Body of pancreas (tissue), 4 donors: ENCODE results near the gene TFB1M. TPM values are rescaled to one million over a fixed set of nuclear protein-coding genes. Genes with fewer than 3 reads are reported as not detected.

Source experiments
- ATAC-seq: fragments of 150-250 bp; one replicate; pipeline ENCODE4 v1.9.1; 2016
- DNase-seq, 4 donors: peaks; one replicate each; pipeline ENCODE4 v3.0.0-alpha.2; 2019
- H3K27ac ChIP-seq, 4 donors: fragments of 200-600 bp; sonication (generic); 1 replicate in 3 of 4; 2 replicates in 1 of 4; pipeline versions ENCODE4 v1.5.1 to v1.6.1; 2016 to 2019; ENCODE audit warnings: mild to moderate bottlenecking in 1 of 4, mixed read lengths in 1 of 4, moderate library complexity in 1 of 4
- H3K27me3 ChIP-seq, 2 donors: fragments of 200-600 bp; sonication (generic); one replicate each; pipeline ENCODE4 v1.6.0; 2016; ENCODE audit warnings: mild to moderate bottlenecking in 1 of 2
- H3K36me3 ChIP-seq, 2 donors: fragments of 200-600 bp; sonication (generic); replicated peaks in 1 of 2; 2 replicates each; pipeline ENCODE4 v1.5.1; 2016; ENCODE audit warnings: low read depth in 2 of 2; ENCODE audit not compliant: insufficient read depth in 1 of 2
- H3K4me1 ChIP-seq: fragments of 200-600 bp; sonication (generic); one replicate; pipeline ENCODE4 v1.6.0; 2016
- H3K4me3 ChIP-seq, 2 donors: fragments of 200-600 bp; sonication (generic); 1 replicate in 1 of 2; 2 replicates in 1 of 2; pipeline ENCODE4 v1.5.1; 2016 to 2019
- H3K9me3 ChIP-seq, 3 donors: fragments of 200-600 bp; sonication (generic); 1 replicate in 2 of 3; 2 replicates in 1 of 3; pipeline ENCODE4 v1.5.1; 2016
- CTCF ChIP-seq, 7 experiments: fragments of 450-650 bp in 4 of 7; fragments of 200-600 bp in 3 of 7; sonication (generic) in 3 of 7; IDR thresholded peaks; one replicate each; pipeline ENCODE4 v1.5.1; 2016 to 2019; ENCODE audit warnings: antibody characterized with exemption in 7 of 7
- POLR2A ChIP-seq, 3 donors: fragments of 450-650 bp; IDR thresholded peaks; one replicate each; pipeline ENCODE4 v1.6.1; 2016; ENCODE audit warnings: antibody characterized with exemption in 3 of 3, mild to moderate bottlenecking in 2 of 3
- WGBS, 2 donors: methylation state at CpG; one replicate each; pipeline ENCODE4 v1.1.5; 2017; 5-methylcytosine and 5-hydroxymethylcytosine counted together
- intact Hi-C: fragments of 100-400 bp; cut with DNase I; formaldehyde crosslinking; loops from one replicate; pipeline ENCODE4 v1.15.1; 2023
- total RNA-seq, 2 donors: library from RNA; depleted of rRNA; stranded (reverse); fragments of >200 nt; gene quantifications; one replicate each; pipeline ENCODE4 v1.1.0, GENCODE V29; 2016

Gene TFB1M
- total RNA-seq, 2 donors from 2014 or later, result 8.8 to 9.9 TPM

DNA sequence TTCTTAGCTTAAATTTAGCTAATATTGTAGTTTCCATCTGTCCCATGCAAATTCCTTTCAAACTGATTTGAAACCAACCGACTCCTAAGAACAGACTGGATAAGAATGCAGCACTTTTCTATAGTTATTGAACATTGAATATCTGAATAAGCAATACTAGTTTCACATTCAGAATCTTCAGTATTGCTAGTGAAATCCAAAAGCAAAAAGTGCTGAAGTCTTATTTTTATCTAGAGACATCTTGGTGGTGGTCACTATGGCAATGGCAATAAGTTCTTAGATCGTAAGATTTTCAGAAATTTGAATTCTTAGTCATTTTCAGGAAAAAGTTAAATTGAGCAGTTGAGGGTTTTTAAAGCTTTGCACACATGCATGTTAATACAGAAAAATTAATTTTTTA lies 2.7 kb downstream of the TFB1M start:
- Histone ChIP-seq H3K4me3 (no peak overlapping the region), H3K36me3 (peaks cover under 1 to 3% of the 10 kb centered on the region in 2 donors), H3K27me3 (no peaks in the 10 kb centered on the region), H3K4me1 (peaks cover 15% of the 10 kb centered on the region), H3K27ac (no peak overlapping the region), H3K9me3 (no peaks in the 10 kb centered on the region)
- DNase-seq, result no peak
- TF ChIP-seq POLR2A (IDR thresholded peaks at IDR 0.05), result no peak
- TF ChIP-seq CTCF (IDR thresholded peaks at IDR 0.05), result no peak
- WGBS, 2 donors, result 78 to 79% methylated on average over 2 of the region's 2 CpGs
- ATAC-seq, result no peak
- intact Hi-C loops, result no loop called here

GRCh38 chr6:155311086-155311485 lies 3.2 kb downstream of the TFB1M start:
- 18 to 19% methylated on average over 6 of the region's 6 CpGs for WGBS, 2 donors
- DNase-seq, result no peak

DNA sequence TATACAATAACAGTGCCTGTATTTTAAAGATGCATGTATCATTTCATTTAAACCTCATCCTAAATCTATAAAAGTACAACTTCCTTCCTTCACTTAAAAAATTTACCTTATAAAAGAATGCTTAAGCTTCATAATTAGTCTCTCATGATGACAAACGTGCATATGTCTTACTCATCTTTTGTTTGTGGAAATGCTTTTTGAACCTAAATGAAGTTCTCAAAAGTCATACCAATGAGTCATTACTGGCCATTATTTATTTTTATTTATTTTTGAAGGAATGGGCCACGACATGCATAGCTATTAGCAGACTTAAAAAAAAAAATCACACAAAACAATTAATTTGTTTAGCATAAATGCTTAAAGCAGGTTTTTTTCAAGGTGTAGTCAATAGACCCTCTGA lies 3.7 kb downstream of the TFB1M start:
- peaks cover 3 to 4% of the 10 kb centered on the region in 2 donors for H3K36me3 ChIP-seq
- TF ChIP-seq POLR2A (IDR thresholded peaks at IDR 0.05), result no peak
- TF ChIP-seq CTCF (IDR thresholded peaks at IDR 0.05), result no peak
- WGBS, 2 donors, result 64 to 66% methylated on average over 2 of the region's 2 CpGs
- H3K9me3 ChIP-seq, result no peaks in the 10 kb centered on the region
- ATAC-seq (no peak), DNase-seq (no peak)
- peaks cover 14% of the 10 kb centered on the region for H3K4me1 ChIP-seq
- intact Hi-C loops, result no loop called here
- H3K27ac ChIP-seq, result no peak overlapping the region
- no peaks in the 10 kb centered on the region for H3K27me3 ChIP-seq
- H3K4me3 ChIP-seq, result no peak overlapping the region

More at GRCh38 chr6:155311086-155311485, 3.2 kb downstream of the TFB1M start:
- no peaks in the 10 kb centered on the region for H3K27me3 ChIP-seq
- H3K4me3 ChIP-seq, result no peak overlapping the region
- ATAC-seq, result no peak
- intact Hi-C loops, result no loop called here
- TF ChIP-seq POLR2A (IDR thresholded peaks at IDR 0.05) (no peak), CTCF (IDR thresholded peaks at IDR 0.05) (no peak)
- H3K27ac ChIP-seq, result no peak overlapping the region
- peaks cover 15% of the 10 kb centered on the region for H3K4me1 ChIP-seq
- no peaks in the 10 kb centered on the region for H3K9me3 ChIP-seq
- H3K36me3 ChIP-seq, result peaks cover 3 to 4% of the 10 kb centered on the region in 2 donors

- Histone ChIP-seq H3K9me3 (no peaks in the 10 kb centered on the region), H3K36me3 (peaks cover 3 to 4% of the 10 kb centered on the region in 2 donors), H3K27me3 (no peaks in the 10 kb centered on the region), H3K27ac (no peak overlapping the region), H3K4me3 (no peak overlapping the region), H3K4me1 (peaks cover 11% of the 10 kb centered on the region)
- ATAC-seq (no peak), DNase-seq (no peak)
- intact Hi-C loops, result no loop called here
- 92 to 93% methylated on average over 4 of the region's 4 CpGs for WGBS, 2 donors
- TF ChIP-seq CTCF (IDR thresholded peaks at IDR 0.05) (no peak), POLR2A (IDR thresholded peaks at IDR 0.05) (no peak)
Observed at GRCh38 chr6:155309150-155309549, 5.1 kb downstream of the TFB1M start.

DNA sequence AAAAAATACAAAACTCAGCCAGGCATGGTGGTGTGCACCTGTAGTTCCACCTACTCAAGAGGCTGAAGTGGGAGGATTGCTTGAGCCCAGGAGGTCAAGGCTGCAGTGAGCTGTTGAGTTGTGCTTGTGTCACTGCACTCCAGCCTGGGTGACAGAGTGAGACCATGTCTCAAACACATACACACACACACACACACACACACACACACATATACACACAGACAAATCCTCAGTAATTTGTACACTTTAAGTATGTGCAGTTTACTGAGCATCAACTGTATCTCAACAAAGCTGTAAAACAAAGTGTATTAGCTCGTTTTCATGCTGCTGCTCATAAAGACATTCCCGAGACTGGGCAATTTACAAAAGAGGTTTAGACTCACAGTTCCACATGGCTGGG lies 7.3 kb downstream of the TFB1M start:
- WGBS, 2 donors, result 80 to 100% methylated on average over 2 of the region's 2 CpGs
- ATAC-seq, result no peak
- intact Hi-C loops, result no loop called here
- Histone ChIP-seq H3K27me3 (no peaks in the 10 kb centered on the region), H3K36me3 (peaks cover 3 to 9% of the 10 kb centered on the region in 2 donors), H3K4me1 (peaks cover 11% of the 10 kb centered on the region), H3K4me3 (no peak overlapping the region), H3K9me3 (no peaks in the 10 kb centered on the region), H3K27ac (no peak overlapping the region)
- no peak for DNase-seq
- no peak for TF ChIP-seq POLR2A (IDR thresholded peaks at IDR 0.05)
- TF ChIP-seq CTCF (IDR thresholded peaks at IDR 0.05), result no peak
